H1 (cell line): ENCODE measurements around the gene RERE. TPM values are rescaled to one million over a fixed set of nuclear protein-coding genes. Genes with fewer than 3 reads are reported as not detected.

Source experiments
- CTCF ChIA-PET: fragments of 300-600 bp; sonication (Branson Sonifier 250); formaldehyde crosslinking; loops from one replicate; lab custom pipeline; 2021; ENCODE audit not compliant: partially characterized antibody; lab: Charles Lee
- POLR2A ChIA-PET: fragments of 300-600 bp; sonication (Branson Sonifier 250); formaldehyde crosslinking; loops from one replicate; lab custom pipeline; 2021; ENCODE audit warnings: inconsistent platforms; ENCODE audit not compliant: partially characterized antibody; lab: Charles Lee
- DNase-seq, 2 experiments: peaks; one replicate each; pipeline versions ENCODE4 v3.0.0 to v3.0.0-alpha.2; 2010 to 2022; ENCODE audit warnings: low spot score in 2 of 2, low read depth in 1 of 2, mixed read lengths in 1 of 2
- FAIRE-seq: peaks from 2 replicates; lab custom pipeline; 2011; peaks lifted over from hg19 to GRCh38; lab: Jason Lieb, UNC
- H2AFZ ChIP-seq: 2 replicates; pipeline ENCODE4 v1.8.1; 2012; ENCODE audit warnings: low read length, inconsistent platforms
- H2AK5ac ChIP-seq: 2 replicates; pipeline ENCODE4 v1.6.1; 2013; ENCODE audit warnings: low read depth, low read length
- H2BK120ac ChIP-seq: replicated peaks from 2 replicates; pipeline ENCODE3; 2013; ENCODE audit warnings: low read depth, low read length, inconsistent platforms
- H2BK12ac ChIP-seq: 2 replicates; pipeline ENCODE4 v1.6.1; 2013; ENCODE audit warnings: low read depth, low read length
- H2BK15ac ChIP-seq: 2 replicates; pipeline ENCODE4 v1.6.1; 2013; ENCODE audit warnings: low read length
- H2BK20ac ChIP-seq: 2 replicates; pipeline ENCODE4 v1.6.1; 2013; ENCODE audit warnings: low read length
- H2BK5ac ChIP-seq: 2 replicates; pipeline ENCODE4 v1.6.1; 2013; ENCODE audit warnings: low read depth, low read length
- H3K14ac ChIP-seq: 2 replicates; pipeline ENCODE4 v1.6.1; 2013; ENCODE audit warnings: inconsistent platforms; ENCODE audit not compliant: insufficient read length
- H3K18ac ChIP-seq: 2 replicates; pipeline ENCODE4 v1.6.1; 2013; ENCODE audit warnings: low read length; ENCODE audit errors: extremely low read depth
- H3K23ac ChIP-seq: 2 replicates; pipeline ENCODE4 v1.6.1; 2013; ENCODE audit warnings: inconsistent platforms; ENCODE audit not compliant: insufficient read length
- H3K23me2 ChIP-seq: 2 replicates; pipeline ENCODE4 v1.6.1; 2013; ENCODE audit warnings: low read depth, low read length
- H3K27ac ChIP-seq: 2 replicates; pipeline ENCODE4 v1.6.1; 2011; ENCODE audit warnings: low read depth, low read length, inconsistent platforms
- H3K27me3 ChIP-seq, 4 experiments: replicated peaks in 1 of 4; 1 replicate in 1 of 4; 2 replicates in 3 of 4; pipeline versions ENCODE4 v1.6.1 to v1.8.1; 2011 to 2013; ENCODE audit warnings: low read length in 3 of 4, mild to moderate bottlenecking in 3 of 4, inconsistent platforms in 2 of 4, mixed read lengths in 2 of 4, moderate library complexity in 1 of 4; ENCODE audit not compliant: control insufficient read depth in 3 of 4, insufficient read depth in 3 of 4; ENCODE audit errors: extremely low read depth in 1 of 4
- H3K36me3 ChIP-seq, 4 experiments: 2 replicates each; pipeline versions ENCODE4 v1.6.1 to v1.8.1; 2011 to 2013; ENCODE audit warnings: mild to moderate bottlenecking in 4 of 4, low read length in 3 of 4, moderate library complexity in 2 of 4, control low read depth in 1 of 4, inconsistent platforms in 1 of 4; ENCODE audit not compliant: insufficient read depth in 4 of 4, control insufficient read depth in 2 of 4
- H3K4ac ChIP-seq: replicated peaks from 2 replicates; pipeline ENCODE3; 2013; ENCODE audit warnings: low read length, low read depth, mixed read lengths, inconsistent platforms; ENCODE audit not compliant: insufficient read length
- H3K4me1 ChIP-seq, 4 experiments: replicated peaks in 1 of 4; 1 replicate in 1 of 4; 2 replicates in 3 of 4; pipeline versions ENCODE4 v1.6.1 to v1.8.1; 2011 to 2013; ENCODE audit warnings: low read length in 3 of 4, inconsistent platforms in 2 of 4, mixed read lengths in 1 of 4; ENCODE audit not compliant: insufficient read depth in 4 of 4, control insufficient read depth in 3 of 4
- H3K4me2 ChIP-seq, 2 experiments: 2 replicates each; pipeline versions ENCODE4 v1.6.1 to v1.8.1; 2011 to 2013; ENCODE audit warnings: low read depth in 2 of 2, low read length in 2 of 2, control low read depth in 1 of 2, inconsistent platforms in 1 of 2, mild to moderate bottlenecking in 1 of 2; ENCODE audit not compliant: insufficient read depth in 1 of 2
- H3K4me3 ChIP-seq, 4 experiments: fragments of 200-600, 300-600 bp in 1 of 4; sonication (generic), shearing (Covaris generic), sonication (Bioruptor Twin) in 1 of 4; 2 replicates each; pipeline versions ENCODE4 v1.5.1 to v1.8.1; 2011 to 2016; ENCODE audit warnings: low read length in 4 of 4, low read depth in 3 of 4, control low read depth in 2 of 4, inconsistent platforms in 2 of 4, mild to moderate bottlenecking in 2 of 4, mixed read lengths in 1 of 4, moderate library complexity in 1 of 4; ENCODE audit not compliant: insufficient read depth in 2 of 4; ENCODE audit errors: extremely low read depth in 1 of 4
- H3K56ac ChIP-seq: replicated peaks from 2 replicates; pipeline ENCODE3; 2013; ENCODE audit warnings: low read depth, mild to moderate bottlenecking, mixed read lengths, low read length, inconsistent platforms; ENCODE audit not compliant: insufficient read length
- H3K79me1 ChIP-seq: 2 replicates; pipeline ENCODE4 v1.6.1; 2013; ENCODE audit warnings: low read depth, low read length, control low read depth
- H3K79me2 ChIP-seq, 2 experiments: 2 replicates each; pipeline versions ENCODE4 v1.6.1 to v1.8.1; 2012 to 2013; ENCODE audit warnings: low read length in 2 of 2, mild to moderate bottlenecking in 2 of 2, inconsistent platforms in 1 of 2; ENCODE audit not compliant: insufficient read depth in 2 of 2, control insufficient read depth in 1 of 2
- H3K9ac ChIP-seq, 4 experiments: replicated peaks in 1 of 4; 1 replicate in 1 of 4; 2 replicates in 3 of 4; pipeline versions ENCODE4 v1.6.1 to v1.8.1; 2011 to 2013; ENCODE audit warnings: low read depth in 3 of 4, low read length in 3 of 4, control low read depth in 2 of 4, mild to moderate bottlenecking in 2 of 4, moderate library complexity in 2 of 4, inconsistent platforms in 1 of 4; ENCODE audit errors: extremely low read depth in 1 of 4
- H3K9me3 ChIP-seq, 2 experiments: 2 replicates each; pipeline versions ENCODE4 v1.6.1 to v1.8.1; 2012 to 2013; ENCODE audit warnings: mild to moderate bottlenecking in 2 of 2, moderate library complexity in 2 of 2, control low read depth in 1 of 2, inconsistent platforms in 1 of 2, low read depth in 1 of 2, low read length in 1 of 2, mixed read lengths in 1 of 2; ENCODE audit not compliant: insufficient read depth in 2 of 2
- H4K20me1 ChIP-seq, 2 experiments: replicated peaks in 1 of 2; 2 replicates each; pipeline versions ENCODE3 to v1.8.1; 2011 to 2013; ENCODE audit warnings: inconsistent platforms in 2 of 2, low read length in 2 of 2, mild to moderate bottlenecking in 1 of 2; ENCODE audit not compliant: insufficient read depth in 2 of 2, control insufficient read depth in 1 of 2
- H4K5ac ChIP-seq: 2 replicates; pipeline ENCODE4 v1.6.1; 2013; ENCODE audit warnings: low read length, low read depth, mixed read lengths, inconsistent platforms; ENCODE audit not compliant: insufficient read length
- H4K8ac ChIP-seq: 2 replicates; pipeline ENCODE4 v1.8.0; 2013; ENCODE audit warnings: mild to moderate bottlenecking, moderate library complexity, low read length, inconsistent platforms; ENCODE audit not compliant: insufficient read depth; ENCODE audit errors: extremely low read depth
- H4K91ac ChIP-seq: replicated peaks from 2 replicates; pipeline ENCODE3; 2013; ENCODE audit warnings: low read length, mixed read lengths, inconsistent platforms; ENCODE audit not compliant: insufficient read length
- BACH1 ChIP-seq: IDR thresholded peaks from 2 replicates; pipeline ENCODE4 v1.6.1; 2012; ENCODE audit warnings: low read length, improper control_type of control experiment
- EZH2 ChIP-seq: fragments of 200-600 bp; sonication (generic); IDR thresholded peaks from 2 replicates; pipeline ENCODE4 v1.7.1; 2012; ENCODE audit warnings: low read depth, mild to moderate bottlenecking, moderate library complexity, low read length, inconsistent platforms; ENCODE audit not compliant: severe bottlenecking
- GTF2F1 ChIP-seq: IDR thresholded peaks from 2 replicates; pipeline ENCODE4 v1.6.1; 2012; ENCODE audit warnings: low read depth, low read length, improper control_type of control experiment, borderline replicate concordance
- KDM4A ChIP-seq: IDR thresholded peaks from one replicate; pipeline ENCODE4 v1.7.1; 2012; ENCODE audit warnings: low read depth, mild to moderate bottlenecking, moderate library complexity, low read length, inconsistent platforms; ENCODE audit not compliant: severe bottlenecking
- KDM5A ChIP-seq: fragments of 200-600 bp; IDR thresholded peaks from 2 replicates; pipeline ENCODE4 v1.7.1; 2012; ENCODE audit warnings: mild to moderate bottlenecking, low read length, inconsistent platforms, mixed read lengths
- NANOG ChIP-seq: IDR thresholded peaks from 2 replicates; pipeline ENCODE4 v1.6.1; 2011; ENCODE audit warnings: low read length, low read depth, mild to moderate bottlenecking, inconsistent platforms; ENCODE audit not compliant: insufficient read depth, poor library complexity, severe bottlenecking
- PHF8 ChIP-seq: fragments of 200-600 bp; sonication (generic); conservative IDR thresholded peaks from 2 replicates; pipeline ENCODE4 v1.7.1; 2012; ENCODE audit warnings: low read depth, mild to moderate bottlenecking, inconsistent platforms, low read length, moderate library complexity
- RFX5 ChIP-seq: IDR thresholded peaks from 2 replicates; pipeline ENCODE4 v1.6.1; 2011; ENCODE audit warnings: low read depth, low read length, improper control_type of control experiment, borderline replicate concordance
- SIRT6 ChIP-seq: IDR thresholded peaks from one replicate; pipeline ENCODE4 v1.7.1; 2012; ENCODE audit warnings: low read length, inconsistent platforms
- SUZ12 ChIP-seq: fragments of 200-600 bp; sonication (generic); IDR thresholded peaks from 2 replicates; pipeline ENCODE4 v1.6.1; 2012; ENCODE audit warnings: mild to moderate bottlenecking, inconsistent platforms, low read length, moderate library complexity, mixed read lengths
- WGBS, 2 experiments: shearing (Covaris generic) in 1 of 2; methylation state at CpG; one replicate each; pipeline versions ENCODE4 v1.1.6 to v1.1.7; 2013 to 2015; ENCODE audit warnings: low lambda C conversion rate in 2 of 2, mixed read lengths in 2 of 2, inconsistent platforms in 1 of 2, low coverage in 1 of 2, missing lambda C conversion rate in 1 of 2; ENCODE audit not compliant: insufficient replicate concordance in 2 of 2, insufficient coverage in 1 of 2, insufficient read length in 1 of 2; ENCODE audit errors: extremely low coverage in 1 of 2, missing lambda C conversion rate in 1 of 2; 5-methylcytosine and 5-hydroxymethylcytosine counted together
- polyA plus RNA-seq, 7 experiments: library from polyadenylated mRNA; depleted of rRNA in 3 of 7; stranded (reverse) in 5 of 7; unstranded in 2 of 7; fragments of >200 nt in 5 of 7; fragments of 200-250 nt in 2 of 7; gene quantifications; 1 replicate in 5 of 7; 2 replicates in 1 of 7; 4 replicates in 1 of 7; pipeline versions ENCODE4 v1.2.1 to v1.2.3, GENCODE V29; 2011 to 2013; ENCODE audit warnings: missing spikeins in 2 of 7, mixed read lengths in 2 of 7
- total RNA-seq: library from RNA; stranded (reverse); fragmentation: NEBNext Ultra II Directional; extraction: Animal tissue kit (Norgen Biotek cat#: 25700); gene quantifications from 2 replicates; pipeline ENCODE4 v1.2.1, GENCODE V29; 2021

The RERE gene
- total and polyA plus RNA-seq, 2 of the 8 experiments (the other 6 are each of a cell fraction or from before 2014, with no cell fraction given), result 15.3 to 142 TPM

DNA sequence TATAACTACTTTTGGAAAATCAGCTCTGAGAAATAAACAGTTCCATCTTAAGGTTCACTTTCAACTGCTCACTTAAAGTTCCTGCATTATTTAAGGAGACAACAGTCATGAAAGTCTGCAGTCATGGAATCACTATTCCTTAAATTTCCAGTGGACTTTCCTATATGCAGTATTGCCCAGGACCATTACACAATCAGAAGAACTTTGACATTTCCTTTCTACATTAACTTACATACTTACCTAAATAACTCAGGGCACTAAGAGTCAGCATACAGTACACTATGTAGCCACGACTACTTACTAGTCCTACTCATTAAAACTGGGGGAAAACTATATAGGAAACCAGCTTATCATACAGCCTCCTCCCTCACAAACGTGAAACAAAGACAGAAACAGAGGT, 279.4 kb downstream of the RERE start:
- Histone ChIP-seq H3K14ac (no peak overlapping the region), H2AFZ (no peak overlapping the region), H3K4me2 (no peak overlapping the region), H3K9ac (no peak overlapping the region), H3K18ac (no peak overlapping the region), H3K4me1 (no peaks in the 10 kb centered on the region), H4K8ac (no peak overlapping the region), H3K36me3 (peaks cover 0 to 4% (median 2%) of the 10 kb centered on the region in 4 experiments; a peak in 2 of 8 replicates), H3K27me3 (no peaks in the 10 kb centered on the region), H2AK5ac (no peak overlapping the region), H2BK12ac (no peak overlapping the region), H3K79me1 (peaks cover 4% of the 10 kb centered on the region), H2BK120ac (no peak overlapping the region), H4K20me1 (no peaks in the 10 kb centered on the region), H4K5ac (no peak overlapping the region), H3K9me3 (no peaks in the 10 kb centered on the region), H3K23me2 (no peaks in the 10 kb centered on the region), H3K27ac (no peak overlapping the region), H3K56ac (no peak overlapping the region), H3K4me3 (no peak overlapping the region), H2BK15ac (no peak overlapping the region)
- ChIA-PET POLR2A (no interaction called here), CTCF (interaction anchor here (1.2 kb wide), 1 partner anchor 13 kb away, joined by 3 read pairs; no protein-coding TSS in a partner anchor)
- FAIRE-seq, result no peak
- no peak for TF ChIP-seq KDM4A
- no peak for TF ChIP-seq NANOG
- no peak for TF ChIP-seq EZH2
- TF ChIP-seq PHF8, result no peak
- no peak for TF ChIP-seq BACH1
- TF ChIP-seq RFX5, result no peak
- TF ChIP-seq KDM5A, result no peak
- TF ChIP-seq SIRT6, result no peak
- no peak for TF ChIP-seq GTF2F1
- no peak for TF ChIP-seq SUZ12
- TF ChIP-seq, all 59 proteins: peak for 0
- 90% methylated on average over 2 of the region's 2 CpGs; no CpG with 5 or more reads in 1 of the 2 experiments for WGBS, 2 experiments
- H3K79me2 ChIP-seq, result peaks cover 4 to 23% of the 10 kb centered on the region in 2 experiments
- DNase-seq, result no peak
- H4K91ac ChIP-seq, result no peak overlapping the region
- no peak overlapping the region for H2BK5ac ChIP-seq
- no peak overlapping the region for H3K23ac ChIP-seq
- no peak overlapping the region for H2BK20ac ChIP-seq
- no peak overlapping the region for H3K4ac ChIP-seq
